ENCODE results near the gene NUP35.

GRCh38 chr2:183078464-183079138, 45.6 kb upstream of the NUP35 start, which contains the start of gene DUSP19:
- TF ChIP-seq EZH2 (IDR thresholded peaks at IDR 0.05; ENCODE audit: insufficient read depth, poor library complexity, severe bottlenecking) (no peak), EZH2phosphoT487 (IDR thresholded peaks at IDR 0.05; ENCODE audit: insufficient read depth, low read depth) (no peak)

Data from GM23248 (cell line).